HG03097 (cell line): Measurements from ENCODE around the gene PHF2.

Experiments
- ATAC-seq: cut with Tn5 transposase; IDR thresholded peaks from one replicate; pipeline ENCODE4 v1.9.1; 2021; ENCODE audit not compliant: unreplicated experiment, low FRiP score

Gene PHF2

GRCh38 chr9:93622691-93623090 is 46.3 kb downstream of the PHF2 start:
- no peak for ATAC-seq

- no peak for ATAC-seq
These were observed 47.4 kb downstream of the PHF2 start for GRCh38 chr9:93623753-93624152.

- no peak for ATAC-seq
These were observed 48.0 kb downstream of the PHF2 start for GRCh38 chr9:93624431-93624834.

GRCh38 chr9:93624977-93625376 is 48.6 kb downstream of the PHF2 start:
- no peak for ATAC-seq

GRCh38 chr9:93629920-93630319 is 53.5 kb downstream of the PHF2 start:
- no peak for ATAC-seq

GRCh38 chr9:93630806-93631411 is 54.5 kb downstream of the PHF2 start:
- ATAC-seq = no peak

GRCh38 chr9:93633492-93634221 is 57.3 kb downstream of the PHF2 start:
- no peak for ATAC-seq

- no peak for ATAC-seq
These were observed 58.2 kb downstream of the PHF2 start for GRCh38 chr9:93634311-93635185.

- ATAC-seq = no peak
These were observed 59.1 kb downstream of the PHF2 start for GRCh38 chr9:93635186-93636107.

GRCh38 chr9:93636172-93636661 is 59.8 kb downstream of the PHF2 start:
- no peak for ATAC-seq

- no peak for ATAC-seq
These were observed 60.3 kb downstream of the PHF2 start for GRCh38 chr9:93636667-93637066.

- ATAC-seq = no peak
These were observed 61.5 kb downstream of the PHF2 start for GRCh38 chr9:93637886-93638285.

- no peak for ATAC-seq
These were observed 63.6 kb downstream of the PHF2 start for GRCh38 chr9:93640027-93640426.

- no peak for ATAC-seq
These were observed 66.6 kb downstream of the PHF2 start for GRCh38 chr9:93642961-93643360.

GRCh38 chr9:93644397-93645088 is 68.2 kb downstream of the PHF2 start:
- no peak for ATAC-seq

GRCh38 chr9:93645149-93645889 is 68.9 kb downstream of the PHF2 start:
- no peak for ATAC-seq

- ATAC-seq = no peak
These were observed 69.7 kb downstream of the PHF2 start for GRCh38 chr9:93645921-93646639.

GRCh38 chr9:93646640-93647178 is 70.3 kb downstream of the PHF2 start:
- no peak for ATAC-seq
